NCI-H2196 treated with DMSO at 0.1 percent for 48 hours (cell line): ENCODE results near the gene RIGI.
"Not testable (repeated sequence)": the region's sequence is repeated elsewhere in the genome, so short reads cannot be mapped to it uniquely, and the experiment has no call there.

ENCODE experiments used
- DNase-seq: peaks from one replicate; lab custom pipeline; 2025; ENCODE audit not compliant: unreplicated experiment; lab: John Stamatoyannopoulos, UW

Gene RIGI

DNA sequence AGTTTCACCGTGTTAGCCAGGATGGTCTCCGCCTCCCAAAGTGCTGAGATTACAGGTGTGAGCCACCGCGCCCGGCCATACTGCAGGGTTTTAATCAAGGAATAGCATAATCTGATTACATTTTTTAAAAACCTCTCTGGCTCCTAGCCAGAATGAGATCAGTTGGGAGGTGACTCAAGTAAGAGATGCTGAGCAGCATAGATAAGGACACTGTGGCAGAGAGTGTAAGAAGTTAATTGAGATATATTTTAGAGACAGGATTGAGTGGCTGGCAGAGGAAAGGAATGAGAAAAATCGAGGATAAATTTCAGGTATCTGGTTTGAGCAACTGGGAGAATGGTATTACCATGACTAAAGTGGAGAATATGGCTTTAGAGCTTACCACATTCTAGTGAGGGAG, 7.3 kb upstream of the RIGI start:
- DNase-seq: no peak

- no peak for DNase-seq
Observed at GRCh38 chr9:32526707-32527048, 682 bp upstream of the RIGI start.

GRCh38 chr9:32525709-32526030, 326 bp downstream of the RIGI start:
- DNase-seq: no peak

GRCh38 chr9:32524892-32525708, 896 bp downstream of the RIGI start:
- peak; percentile 51 for DNase-seq

DNA sequence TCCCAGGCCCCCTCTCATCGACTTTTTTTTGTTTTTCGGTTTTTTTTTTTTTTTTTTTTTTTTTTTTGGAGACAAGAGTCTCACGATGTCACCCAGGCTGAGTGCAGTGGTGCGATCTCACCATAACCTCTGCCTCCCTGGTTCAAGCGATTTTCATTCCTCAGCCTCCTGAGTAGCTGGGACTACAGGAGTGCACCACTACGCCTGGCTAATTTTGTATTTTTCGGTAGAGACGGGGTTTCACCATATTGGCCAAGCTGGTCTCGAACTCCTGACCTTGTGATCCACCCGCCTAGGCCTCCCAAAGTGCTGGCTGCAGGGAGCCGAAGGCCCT, 1.5 kb downstream of the RIGI start:
- DNase-seq: not testable (repeated sequence)

GRCh38 chr9:32523910-32524309, 2.1 kb downstream of the RIGI start:
- DNase-seq: no peak

DNA sequence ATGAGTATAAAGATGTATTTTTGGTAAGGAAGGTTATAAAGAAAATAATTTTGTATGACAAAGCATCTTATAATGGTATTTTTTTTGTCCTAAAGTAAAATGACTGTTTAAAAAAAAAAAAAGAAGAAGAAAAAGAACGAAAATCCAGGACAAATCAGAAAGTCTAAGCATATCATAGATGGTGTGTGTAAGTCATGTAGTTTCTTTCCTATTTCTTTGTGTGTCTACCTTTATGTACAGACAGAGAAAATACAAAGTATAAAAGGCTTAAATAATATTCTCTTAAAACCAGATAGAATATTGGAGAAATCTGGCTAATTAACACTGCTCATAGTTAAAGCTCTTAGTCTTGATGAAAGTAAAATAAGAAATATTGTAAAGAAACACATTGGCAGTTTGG, 7.7 kb downstream of the RIGI start:
- no peak for DNase-seq

DNA sequence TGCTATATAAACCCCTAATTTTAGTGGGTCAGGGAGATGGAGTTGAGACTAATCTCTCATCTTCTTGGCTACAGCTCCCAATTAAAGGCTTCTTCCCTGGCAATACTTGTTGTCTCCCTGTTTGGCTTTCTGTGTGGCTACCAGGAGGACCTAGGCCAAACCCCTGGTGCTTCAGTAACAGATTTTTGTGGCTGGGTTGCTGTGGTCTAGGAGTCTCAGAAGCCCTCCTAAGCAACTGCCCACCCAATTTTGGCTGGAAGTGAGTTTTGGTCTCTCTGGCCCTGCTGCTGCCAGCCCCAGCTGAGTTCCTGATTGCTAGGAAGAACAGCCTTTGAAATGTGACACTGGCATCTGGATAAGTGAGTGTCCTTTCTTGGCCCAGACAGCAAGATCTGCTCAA, 9.8 kb downstream of the RIGI start:
- no peak for DNase-seq

GRCh38 chr9:32508728-32509127, 17.3 kb downstream of the RIGI start:
- no peak for DNase-seq

- no peak for DNase-seq
Observed at GRCh38 chr9:32503008-32503407, 23.0 kb downstream of the RIGI start.

GRCh38 chr9:32502464-32502863, 23.5 kb downstream of the RIGI start:
- no peak for DNase-seq

- DNase-seq: no peak
Observed at GRCh38 chr9:32501868-32502267, 24.1 kb downstream of the RIGI start.

- DNase-seq: no peak
Observed at GRCh38 chr9:32500768-32501167, 25.2 kb downstream of the RIGI start.

DNA sequence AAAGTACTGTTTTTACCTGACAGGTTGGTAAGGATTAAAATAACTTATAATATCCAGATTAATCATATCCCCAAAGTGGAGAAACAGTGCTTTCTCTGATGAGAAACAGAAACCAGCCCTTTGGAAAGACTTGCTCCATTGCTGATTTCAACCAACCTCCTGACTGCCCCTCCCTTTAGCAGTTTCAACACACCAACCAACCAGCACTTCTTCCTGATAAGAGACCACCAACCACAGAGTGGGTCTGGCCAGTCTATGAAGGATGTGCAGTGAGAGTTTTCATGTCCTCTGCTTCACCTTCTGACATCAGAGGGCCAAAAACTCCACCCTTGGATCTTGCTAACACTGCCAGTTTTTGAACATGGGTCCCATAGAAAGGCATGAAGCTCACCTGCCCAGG, 28.1 kb downstream of the RIGI start:
- DNase-seq: no peak

DNA sequence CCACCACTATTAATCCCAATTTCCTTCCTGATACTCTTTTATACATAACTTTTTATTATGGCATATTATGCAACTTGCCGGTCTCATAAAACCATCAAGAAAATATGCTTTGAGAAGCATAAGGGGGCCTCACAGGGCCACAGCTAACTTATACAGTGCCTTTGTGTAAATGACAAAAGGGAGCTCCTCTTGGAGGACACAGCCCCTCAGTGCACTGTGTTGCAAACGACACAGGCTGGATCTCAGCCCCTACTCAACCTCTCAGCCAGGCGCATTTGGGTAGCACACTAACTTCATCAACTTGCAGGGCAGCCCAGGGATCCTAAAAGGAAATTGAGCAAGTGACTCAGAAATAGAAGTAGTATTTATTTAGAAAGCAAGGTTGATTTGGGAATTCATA, 35.4 kb downstream of the RIGI start:
- no peak for DNase-seq

DNA sequence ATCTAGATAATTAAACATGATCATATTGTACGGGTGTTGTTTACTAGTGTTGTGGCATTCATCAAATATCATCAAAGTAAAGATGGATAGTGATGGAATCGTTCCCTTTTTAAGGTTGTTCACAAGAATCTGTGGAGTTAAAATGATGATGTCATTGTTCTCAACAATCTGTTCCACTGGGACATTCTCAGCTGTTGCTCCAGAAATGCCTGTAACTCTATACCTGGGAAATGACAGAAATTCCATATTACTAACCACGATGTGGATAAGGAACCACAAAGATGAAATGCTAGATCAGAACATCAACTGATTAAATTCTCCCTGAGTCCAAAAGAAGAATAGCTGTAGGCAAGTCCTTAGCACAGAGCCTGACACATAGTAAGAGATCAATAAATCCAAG, 38.0 kb downstream of the RIGI start:
- DNase-seq: no peak

DNA sequence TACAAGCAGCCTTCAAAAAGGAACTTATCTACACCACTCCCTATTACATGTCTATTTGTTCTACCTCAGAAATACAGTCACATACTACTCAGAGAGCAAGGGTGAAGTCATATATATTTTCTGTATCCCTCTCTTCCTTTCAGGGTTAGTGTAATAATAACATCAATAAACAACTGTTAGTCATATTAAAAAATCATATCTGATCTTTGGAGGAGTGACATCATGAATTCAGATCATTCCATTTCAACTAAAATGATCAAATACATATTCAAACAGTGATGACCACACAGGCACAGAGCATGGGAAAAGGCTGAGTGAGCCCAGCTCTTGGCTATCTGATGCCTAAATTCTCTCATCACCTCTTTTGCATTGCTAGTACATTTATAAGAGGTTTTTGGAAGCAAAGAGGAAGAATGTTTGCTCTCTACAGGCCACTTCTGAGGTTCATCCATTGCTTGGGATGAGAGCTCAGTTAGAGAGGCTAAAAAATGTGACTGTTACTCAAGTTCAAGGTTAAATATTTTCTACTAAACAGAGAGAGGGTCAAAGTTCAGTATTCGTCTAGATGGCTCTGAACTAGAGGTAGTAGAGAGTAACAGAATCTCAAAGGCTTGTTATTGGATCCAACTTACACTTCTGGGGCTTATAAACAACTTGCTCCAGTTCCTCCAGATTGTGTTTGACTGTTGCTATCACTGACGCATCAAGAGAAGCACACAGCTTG, 39.0 kb downstream of the RIGI start:
- DNase-seq: no peak

DNA sequence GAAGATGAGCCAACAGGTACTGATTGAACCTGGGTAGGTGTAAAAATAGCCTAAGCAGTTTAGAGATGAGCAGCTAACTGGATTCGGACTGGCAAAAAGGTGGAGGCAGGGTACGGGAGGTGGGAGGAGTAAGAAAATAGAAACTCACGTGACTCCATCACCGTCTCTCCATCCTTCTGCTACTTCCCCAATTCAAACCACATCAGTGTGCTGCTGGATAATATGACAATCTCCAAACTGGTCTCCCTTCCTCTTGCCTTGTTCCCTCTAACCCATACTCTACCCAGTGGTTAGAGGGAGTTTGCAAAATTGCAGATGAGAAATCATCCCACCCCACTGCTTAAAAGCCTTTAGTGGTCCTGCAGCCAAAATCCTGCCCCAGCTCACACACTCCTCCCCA, 42.7 kb downstream of the RIGI start:
- no peak for DNase-seq
